GM19463 (cell line): Measurements from ENCODE around the gene PRAMEF12.
"Not testable (repeated sequence)": the region's sequence is repeated elsewhere in the genome, so short reads cannot be mapped to it uniquely, and the experiment has no call there.

Experiments used
- ATAC-seq: cut with Tn5 transposase; IDR thresholded peaks from one replicate; pipeline ENCODE4 v1.9.1; 2021; ENCODE audit warnings: mild to moderate bottlenecking, moderate library complexity; ENCODE audit not compliant: unreplicated experiment

The PRAMEF12 gene

DNA sequence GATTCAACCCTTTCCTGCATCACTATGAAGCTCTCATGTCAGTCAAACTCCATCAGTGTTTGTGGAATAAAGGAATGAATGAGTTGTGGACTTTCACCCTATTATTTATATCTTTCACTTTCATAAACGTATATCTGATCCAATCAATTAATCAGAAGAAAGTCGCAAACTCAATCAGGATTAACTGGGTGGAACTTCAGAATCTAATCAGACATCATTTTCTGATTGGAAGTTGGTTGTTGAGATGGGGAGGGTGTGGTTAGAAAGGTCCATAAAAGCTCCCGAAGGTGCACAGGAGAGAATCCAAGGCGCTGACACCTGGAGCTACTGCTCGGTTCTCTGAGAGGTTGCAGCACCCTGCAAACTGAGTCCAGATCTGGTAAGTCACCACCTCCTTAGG lies at the start of gene PRAMEF12:
PRAMEF12 (plus strand) TSS at position 301 of the 400 bp plus-strand sequence. CDS start 1,130 bp downstream, outside the sequence.
- ATAC-seq, result no peak

DNA sequence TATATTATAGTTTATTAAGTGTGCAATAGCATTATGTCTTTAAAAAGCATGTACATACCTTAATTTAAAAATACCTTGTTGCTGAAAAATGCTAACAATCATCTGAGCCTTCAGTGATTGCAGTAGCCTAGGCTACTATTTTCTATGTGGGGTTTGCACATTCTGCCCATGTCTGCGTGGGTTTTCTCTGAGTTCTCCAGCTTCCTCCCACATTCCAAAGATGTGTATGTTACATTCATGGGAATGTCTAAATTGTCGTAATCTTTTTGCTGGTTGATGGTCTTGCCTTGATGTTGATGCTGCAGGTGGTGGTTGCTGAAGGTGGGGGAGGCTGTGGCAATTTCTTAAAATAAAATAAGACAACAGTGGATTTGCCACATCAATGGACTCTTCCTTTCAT lies 45.1 kb upstream of the PRAMEF12 start:
- no peak for ATAC-seq

DNA sequence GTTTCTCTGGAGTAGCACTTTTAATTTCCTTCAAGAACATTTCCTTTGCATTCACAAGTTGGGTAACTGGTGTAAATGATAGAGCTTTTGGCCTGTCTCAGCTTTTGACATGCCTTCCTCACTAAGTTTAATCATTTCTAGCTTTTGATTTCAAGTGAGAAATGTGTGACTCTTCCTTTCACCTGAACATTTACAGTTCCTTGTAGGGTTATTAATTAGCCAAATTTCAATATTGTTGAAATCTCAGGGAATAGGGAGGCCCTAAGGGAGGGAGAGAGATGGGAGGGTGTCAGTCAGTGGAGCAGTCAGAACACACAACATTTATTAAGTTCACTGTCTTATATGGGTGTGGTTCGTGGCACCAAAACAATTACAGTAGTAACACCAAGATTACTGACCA lies 43.4 kb upstream of the PRAMEF12 start:
- ATAC-seq, result no peak

DNA sequence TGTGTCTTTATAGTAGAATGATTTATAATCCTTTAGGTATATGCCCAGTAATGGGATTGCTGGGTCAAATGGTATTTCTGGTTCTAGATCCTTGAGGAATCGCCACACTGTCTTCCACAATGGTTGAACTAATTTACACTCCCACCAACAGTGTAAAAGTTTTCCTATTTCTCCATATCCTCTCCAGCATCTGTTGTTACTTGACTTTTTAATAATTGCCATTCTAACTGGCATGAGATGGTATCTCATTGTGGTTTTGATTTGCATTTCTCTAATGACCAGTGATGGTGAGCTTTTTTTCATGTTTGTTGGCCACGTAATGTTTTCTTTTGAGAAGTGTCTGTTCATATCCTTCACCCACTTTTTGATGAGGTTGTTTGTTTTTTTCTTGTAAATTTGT lies 42.5 kb upstream of the PRAMEF12 start:
- not testable (repeated sequence) for ATAC-seq

DNA sequence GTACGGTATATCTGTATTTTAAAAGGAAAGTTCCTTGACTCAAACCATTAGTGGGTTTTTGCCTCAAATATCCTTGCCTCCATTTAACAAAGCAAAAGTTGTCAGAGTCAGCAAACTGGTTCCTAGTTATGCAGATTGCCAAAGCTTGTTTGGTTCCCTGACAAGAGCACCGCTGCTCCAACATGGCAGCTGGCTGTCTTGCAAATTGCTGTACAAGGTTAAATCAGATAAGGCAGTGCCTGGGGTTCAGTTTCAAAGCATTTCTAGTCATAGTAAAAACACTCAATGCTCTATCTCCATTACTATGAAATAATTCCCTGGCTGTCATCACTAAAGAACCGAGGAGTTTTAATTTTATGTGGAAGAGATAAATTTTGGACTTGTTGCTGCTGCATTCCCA lies 38.9 kb upstream of the PRAMEF12 start:
- no peak for ATAC-seq

DNA sequence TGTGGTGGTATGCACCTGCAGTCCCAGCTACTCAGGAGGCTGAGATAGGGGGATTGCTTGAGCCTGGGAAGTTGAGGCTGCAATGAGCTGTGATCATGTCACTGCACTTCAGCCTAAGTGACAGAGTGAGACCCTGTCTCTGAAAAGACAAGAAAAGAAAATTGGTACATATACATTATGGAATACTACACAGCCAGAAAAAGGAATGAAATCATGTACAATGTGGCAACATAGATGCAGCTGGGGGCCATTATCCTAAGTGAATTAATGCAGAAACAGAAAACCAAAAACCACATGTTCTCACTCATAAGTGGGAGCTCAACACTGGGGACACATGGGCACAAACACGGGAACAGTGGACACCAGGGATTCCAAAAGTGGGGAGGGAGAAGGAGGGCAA lies 34.6 kb upstream of the PRAMEF12 start:
- no peak for ATAC-seq

DNA sequence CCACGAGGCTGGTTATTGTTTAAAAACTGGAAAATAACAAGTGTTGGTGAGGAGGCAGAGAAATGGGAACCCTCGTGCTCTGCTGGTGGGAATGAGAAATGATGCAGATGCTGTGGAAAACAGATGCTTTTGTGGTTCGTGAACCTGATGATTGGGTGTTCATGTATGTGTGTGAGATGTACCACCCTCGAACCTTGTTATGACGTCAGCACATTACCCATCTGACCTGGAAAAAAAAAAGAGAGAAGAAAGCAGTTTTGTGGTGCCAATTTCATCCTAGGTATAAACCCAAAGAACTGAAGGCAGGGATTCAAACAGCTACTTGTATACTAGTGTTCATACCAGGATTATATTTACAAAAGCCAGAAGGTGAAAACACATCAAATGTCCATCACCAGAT lies 33.9 kb upstream of the PRAMEF12 start:
- ATAC-seq, result no peak

DNA sequence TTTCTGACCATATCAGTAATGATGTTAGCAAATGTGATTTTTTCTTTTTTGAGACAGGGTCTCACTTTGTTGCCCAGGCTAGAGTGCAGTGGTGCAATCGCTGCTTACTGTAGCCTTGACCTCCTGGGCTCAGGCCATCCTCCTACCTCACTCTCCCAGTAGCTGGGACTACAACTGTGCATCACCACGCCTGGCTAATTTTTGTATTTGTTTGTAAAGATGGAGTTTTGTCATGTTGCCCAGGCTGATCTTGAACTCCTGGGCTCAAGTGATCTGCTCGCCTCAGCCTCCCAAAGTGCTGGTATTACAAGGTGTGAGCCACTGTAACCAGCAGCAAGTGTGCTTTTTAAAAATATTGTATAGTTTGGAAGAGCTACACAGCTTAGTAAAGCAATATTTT lies 31.6 kb upstream of the PRAMEF12 start:
- ATAC-seq, result no peak

DNA sequence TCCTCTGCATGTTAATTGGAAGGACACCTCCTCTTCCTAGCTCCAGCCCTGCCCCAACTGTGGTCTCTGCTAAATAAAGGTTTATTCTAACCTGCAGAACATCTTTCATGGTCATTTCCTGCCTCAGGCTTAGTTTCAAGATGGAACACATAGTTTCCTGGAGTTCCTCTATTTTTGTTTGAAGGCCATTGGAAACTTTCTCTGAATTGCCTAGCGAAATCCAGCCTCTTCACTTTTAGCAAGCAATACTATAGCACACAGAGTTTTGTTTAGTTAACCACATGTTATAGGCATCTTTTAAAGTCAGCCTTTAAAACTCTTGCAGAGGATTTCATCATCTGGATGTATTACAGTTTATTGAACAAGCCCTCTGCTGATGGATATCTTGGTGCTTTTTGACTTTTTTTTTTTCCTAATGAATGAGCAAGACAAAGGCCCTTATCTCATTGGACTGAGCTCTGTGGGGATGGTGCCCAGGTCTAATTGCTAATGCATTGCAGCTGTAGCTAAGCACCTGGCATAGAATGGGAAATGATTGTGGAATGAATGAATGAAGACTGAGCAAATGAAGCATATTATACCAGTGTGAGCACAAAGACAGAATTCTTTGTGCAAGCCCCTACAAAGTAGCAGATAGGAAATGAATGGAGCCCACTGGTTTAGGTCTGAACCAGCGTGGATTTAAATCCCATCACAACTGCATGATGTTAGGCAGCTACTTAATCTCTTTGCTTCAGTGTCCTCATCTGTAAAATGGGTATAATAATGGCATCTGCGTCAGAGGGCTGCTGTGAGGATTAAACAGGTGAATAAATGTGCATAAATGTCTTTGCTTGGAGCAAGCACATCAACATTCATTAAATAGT lies 28.2 kb upstream of the PRAMEF12 start:
- no peak for ATAC-seq

DNA sequence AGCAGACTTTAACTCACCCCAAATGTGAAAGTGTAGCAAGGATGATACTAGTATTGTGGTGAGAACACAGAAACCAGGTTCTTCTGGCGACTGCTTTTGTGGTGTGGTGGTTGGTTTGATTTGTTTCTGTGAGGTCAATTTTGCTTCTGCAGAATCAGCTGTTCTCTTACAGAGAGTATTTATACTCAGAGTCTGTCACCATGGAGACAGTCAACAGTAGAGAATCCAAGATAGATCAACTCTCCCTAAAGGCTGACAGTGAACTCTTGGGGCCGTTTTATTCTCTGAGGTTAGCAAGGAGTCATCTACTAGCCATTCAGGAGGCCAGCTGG lies 27.6 kb upstream of the PRAMEF12 start, which contains the start of gene CFAP107:
CFAP107 (plus strand) TSS at position 209 of the 332 bp plus-strand sequence. CDS start 231 bp downstream, outside the sequence.
- no peak for ATAC-seq

DNA sequence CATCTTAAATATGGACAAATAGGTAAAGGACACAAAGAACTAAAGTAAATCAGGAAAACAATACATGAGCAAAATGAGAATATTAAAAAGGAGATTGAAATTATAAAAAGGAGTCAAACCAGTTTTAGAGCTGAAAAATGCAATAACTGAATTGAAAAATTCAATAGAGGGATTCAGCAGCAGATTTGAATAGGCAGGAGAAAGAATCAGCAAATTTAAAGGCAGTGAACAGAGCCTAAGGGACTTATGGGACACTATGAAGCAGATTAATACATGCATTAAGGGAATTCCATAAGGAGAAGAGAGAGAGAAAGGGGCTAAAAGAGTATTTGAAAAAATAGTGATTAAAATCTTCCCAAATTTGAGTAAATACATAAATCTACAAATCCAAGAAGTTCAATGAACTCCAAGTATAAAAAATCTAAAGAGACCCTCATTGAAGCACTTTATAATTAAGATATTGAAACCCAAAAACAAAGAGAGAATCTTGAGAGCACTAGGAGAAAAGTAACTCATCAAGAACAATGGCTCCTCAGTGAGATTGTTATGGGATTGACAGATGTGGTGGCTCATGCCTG lies 24.7 kb upstream of the PRAMEF12 start:
- no peak for ATAC-seq

DNA sequence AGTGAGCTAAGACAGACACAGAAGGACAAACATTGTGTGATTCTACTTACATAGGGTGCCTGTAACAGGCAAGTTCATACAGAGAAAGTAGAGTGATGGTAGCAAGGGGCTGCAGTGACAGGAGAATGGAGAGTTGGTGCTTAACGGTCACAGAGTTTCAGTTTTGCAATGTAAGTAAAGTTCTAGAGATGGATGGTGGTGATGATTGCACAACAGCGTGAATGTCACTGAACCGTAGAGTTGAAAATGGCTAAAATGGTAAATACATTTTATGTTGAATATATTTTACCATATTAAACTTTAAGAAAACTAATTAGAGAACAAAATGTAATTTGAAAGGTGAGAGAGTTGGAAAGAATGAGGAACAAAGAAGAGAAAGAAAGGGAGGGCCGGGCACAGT lies 18.8 kb upstream of the PRAMEF12 start:
- ATAC-seq, result no peak

DNA sequence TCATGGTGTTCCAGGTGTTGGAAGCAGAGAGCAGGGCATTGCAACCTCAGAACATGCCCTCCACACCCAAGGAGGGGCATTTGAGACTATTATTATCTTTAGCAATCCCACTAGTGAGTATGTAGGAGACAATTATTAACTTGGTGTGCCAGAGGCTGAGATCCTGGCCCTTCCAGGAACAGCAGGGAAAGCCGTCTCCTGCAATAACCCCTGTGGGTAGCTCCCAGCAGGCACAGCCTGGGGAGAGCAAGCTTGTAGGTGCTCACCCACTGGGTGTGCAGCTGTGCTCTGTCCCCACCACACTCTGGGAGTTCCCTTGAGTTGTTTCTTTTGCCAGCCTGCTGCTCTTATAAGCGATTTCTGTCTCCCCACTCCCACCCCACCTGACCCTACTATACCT lies 17.3 kb upstream of the PRAMEF12 start:
- no peak for ATAC-seq

DNA sequence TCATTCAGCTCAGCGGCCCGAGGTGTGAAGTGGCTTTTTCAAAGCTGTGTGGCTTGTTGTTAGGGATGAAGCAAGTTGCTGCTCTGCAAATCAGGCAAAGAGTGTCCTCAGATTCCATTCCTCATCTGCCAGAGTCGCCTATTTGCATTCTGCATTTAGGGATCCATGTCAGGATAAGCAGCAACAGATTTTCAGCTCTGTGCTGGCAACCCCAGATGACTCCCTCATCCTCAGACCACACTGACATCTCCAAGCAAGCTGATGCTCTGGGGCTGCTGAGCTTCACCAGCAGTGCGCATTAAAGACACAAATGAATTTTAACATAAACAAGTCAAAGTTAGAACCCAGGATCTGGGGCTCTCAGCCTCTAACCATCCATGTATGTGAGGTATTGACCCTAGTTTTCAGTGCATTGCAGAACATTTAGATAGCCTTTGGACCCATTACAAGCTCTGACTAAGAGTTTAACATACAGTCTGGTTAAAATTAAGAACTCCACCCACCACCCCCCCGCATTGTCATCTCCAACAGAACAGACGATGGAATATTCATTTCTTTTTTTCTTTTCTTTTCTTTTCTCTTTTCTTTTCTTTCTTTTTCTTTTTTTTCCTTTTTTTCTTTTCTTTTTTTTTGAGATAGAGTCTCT lies 16.6 kb upstream of the PRAMEF12 start:
- no peak for ATAC-seq

DNA sequence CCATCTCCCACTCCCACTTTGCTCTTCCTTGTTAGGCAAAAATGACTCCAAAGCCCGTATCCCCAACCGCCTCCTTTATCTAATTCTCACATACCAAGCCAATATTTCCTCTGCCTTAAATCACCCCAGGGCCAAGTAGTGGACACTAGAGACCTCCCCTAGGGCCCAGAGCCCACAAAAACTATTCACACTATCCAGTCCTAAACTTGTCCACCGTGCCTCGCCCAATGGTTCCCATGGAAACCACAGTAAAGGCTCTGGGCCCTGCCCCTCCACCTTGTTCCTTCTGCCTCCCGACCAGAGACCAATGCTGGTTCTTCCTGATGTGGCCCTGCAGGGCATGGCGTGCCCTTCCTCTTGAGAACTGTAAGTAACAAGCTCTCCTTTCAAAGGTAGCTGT lies 15.7 kb upstream of the PRAMEF12 start:
- no peak for ATAC-seq

DNA sequence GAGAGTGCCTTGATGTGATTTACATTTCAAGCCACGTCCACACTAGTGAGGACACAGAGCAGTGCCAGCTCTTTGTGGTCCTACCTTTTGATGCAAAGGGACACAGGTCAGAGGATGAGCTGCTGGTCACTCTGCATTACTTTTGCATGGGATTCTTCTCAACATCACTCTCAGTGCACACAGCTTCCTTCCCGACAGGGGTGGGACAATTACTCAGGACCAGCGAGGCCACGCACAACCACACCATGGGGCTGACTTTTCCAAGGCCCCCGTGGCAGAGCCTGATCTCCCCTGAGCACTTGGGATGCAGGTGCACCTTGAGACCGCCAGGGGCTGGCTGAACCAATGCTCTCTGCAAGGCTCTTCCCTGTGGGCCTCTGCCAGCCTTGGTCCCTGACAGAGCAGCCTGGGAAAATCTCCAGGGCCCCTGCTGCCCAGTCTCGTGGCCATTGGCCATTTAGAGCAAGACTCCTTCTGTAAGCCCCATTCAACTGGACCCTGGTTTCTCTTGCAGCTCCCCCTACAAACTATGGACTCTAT lies 13.2 kb upstream of the PRAMEF12 start:
- ATAC-seq, result no peak

DNA sequence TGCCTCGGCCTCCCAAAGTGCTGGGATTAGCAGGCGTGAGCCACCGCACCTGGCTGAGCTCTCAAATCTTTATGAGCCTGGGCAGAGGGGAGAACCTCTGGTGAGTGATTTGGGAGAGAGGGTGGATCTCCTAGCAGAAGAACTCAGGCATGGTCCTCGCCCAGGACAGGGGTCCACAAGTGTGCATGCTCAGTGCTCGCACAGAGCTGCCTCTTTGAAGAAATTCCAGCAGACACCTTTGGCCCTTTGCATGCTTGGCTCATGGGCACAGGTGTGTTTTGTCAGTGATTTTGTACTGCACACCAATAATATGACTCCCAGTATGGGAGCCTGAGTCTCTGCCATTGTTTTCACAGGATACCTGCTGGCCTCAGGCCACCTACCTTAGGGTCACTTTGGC lies 11.8 kb upstream of the PRAMEF12 start:
- ATAC-seq, result no peak

DNA sequence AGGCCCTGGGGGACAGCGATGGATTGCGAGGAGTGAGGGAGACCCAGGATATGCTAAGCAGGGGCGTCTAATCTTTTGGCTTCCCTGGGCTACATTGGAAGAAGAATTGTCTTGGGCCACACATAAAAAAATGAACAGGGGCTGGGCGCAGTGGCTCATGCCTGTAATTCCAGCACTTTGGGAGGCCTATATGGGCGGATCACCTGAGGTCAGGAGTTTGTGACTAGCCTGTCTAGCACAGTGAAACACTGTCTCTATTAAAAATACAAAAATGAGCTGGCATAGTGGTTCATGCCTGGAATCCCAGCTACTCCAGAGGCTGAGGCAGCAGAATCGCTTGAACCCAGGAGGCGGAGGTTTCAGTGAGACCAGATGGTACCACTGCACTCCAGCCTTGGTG lies 10.8 kb upstream of the PRAMEF12 start:
- no peak for ATAC-seq

DNA sequence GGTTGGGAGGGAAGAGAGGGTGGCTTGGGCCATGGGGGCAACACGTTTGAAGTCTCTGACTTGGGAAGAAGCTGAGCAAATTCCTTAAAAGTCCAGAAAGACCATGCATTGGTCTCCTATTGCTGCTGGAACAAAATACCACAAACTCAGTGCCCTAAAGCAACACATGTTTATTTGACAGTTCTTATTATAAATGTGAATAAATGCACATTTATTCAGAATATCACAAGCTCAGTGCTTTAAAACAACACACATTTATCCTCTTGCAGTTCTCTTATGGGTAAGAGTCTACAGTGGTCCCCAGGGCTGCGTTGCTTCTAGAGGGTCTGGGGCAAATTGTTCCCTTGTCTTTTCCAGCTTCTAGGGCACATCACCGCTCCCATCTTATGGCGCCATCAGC lies 10.1 kb upstream of the PRAMEF12 start:
- no peak for ATAC-seq

DNA sequence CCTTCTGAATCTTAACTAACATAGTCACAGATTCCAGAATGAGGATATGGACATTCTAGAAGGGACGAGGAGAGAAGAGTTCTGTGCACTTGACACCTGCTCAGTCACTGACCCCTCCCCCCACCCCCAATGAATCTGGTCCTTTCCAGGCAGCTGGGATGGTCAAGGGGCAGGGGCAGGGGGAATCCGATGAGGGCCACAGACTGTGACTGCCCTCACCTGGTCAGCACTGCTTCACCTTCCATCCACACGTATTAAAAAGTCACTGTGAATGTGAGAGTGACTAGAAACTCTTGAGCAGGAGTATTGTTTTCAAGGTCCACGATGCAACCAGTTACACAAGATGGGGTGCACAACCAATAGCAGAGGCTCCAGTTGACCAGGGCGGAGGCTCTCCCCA lies 9.5 kb upstream of the PRAMEF12 start:
- ATAC-seq, result no peak

DNA sequence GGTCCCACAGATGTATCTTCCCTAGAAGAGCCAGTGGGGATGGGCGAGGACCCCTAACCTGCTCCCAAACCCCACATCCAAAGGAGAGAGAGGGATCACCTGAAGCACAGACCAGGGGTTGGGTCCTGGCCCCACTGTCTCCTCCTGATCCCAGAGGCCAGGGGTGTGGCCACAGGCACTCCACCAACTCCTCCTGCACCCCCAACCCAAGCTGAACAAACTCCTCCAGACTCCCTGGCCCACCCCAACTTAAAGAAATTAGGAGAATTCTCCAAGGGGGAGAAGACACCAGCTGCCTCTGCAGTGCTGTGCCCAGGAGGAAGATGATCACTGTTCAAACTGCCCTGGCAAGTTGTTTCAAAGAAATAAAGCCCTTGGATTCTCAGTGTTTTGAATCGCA lies 4.5 kb upstream of the PRAMEF12 start:
- ATAC-seq, result no peak

DNA sequence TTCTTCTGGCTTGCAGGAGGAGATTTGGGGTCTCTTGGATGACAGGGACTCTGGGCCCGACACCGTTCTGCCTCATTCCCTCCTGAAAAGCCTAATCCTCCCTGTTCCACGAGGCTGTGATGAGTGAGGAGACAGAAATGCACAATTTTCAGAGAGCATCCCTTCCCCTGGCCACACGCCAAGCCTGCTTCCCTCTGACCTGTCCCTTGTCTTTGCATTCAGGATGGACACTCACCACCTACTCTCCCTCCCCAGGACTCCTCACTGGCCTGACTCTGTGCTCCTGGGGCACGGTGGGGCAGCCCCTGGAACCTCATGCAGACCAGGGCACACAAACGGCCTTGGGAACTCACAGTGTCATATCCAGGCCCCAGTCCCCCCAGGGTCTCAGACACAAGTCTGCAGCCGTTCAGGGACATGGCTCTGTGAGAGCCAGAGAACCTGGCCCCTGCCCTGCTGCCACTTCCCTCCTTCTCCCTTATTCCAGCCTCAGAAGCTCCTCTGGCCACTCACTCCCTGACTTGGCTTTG lies 3.5 kb upstream of the PRAMEF12 start:
- no peak for ATAC-seq
